ENCODE measurements around the gene SLC8A2.

Gene SLC8A2, protein sequence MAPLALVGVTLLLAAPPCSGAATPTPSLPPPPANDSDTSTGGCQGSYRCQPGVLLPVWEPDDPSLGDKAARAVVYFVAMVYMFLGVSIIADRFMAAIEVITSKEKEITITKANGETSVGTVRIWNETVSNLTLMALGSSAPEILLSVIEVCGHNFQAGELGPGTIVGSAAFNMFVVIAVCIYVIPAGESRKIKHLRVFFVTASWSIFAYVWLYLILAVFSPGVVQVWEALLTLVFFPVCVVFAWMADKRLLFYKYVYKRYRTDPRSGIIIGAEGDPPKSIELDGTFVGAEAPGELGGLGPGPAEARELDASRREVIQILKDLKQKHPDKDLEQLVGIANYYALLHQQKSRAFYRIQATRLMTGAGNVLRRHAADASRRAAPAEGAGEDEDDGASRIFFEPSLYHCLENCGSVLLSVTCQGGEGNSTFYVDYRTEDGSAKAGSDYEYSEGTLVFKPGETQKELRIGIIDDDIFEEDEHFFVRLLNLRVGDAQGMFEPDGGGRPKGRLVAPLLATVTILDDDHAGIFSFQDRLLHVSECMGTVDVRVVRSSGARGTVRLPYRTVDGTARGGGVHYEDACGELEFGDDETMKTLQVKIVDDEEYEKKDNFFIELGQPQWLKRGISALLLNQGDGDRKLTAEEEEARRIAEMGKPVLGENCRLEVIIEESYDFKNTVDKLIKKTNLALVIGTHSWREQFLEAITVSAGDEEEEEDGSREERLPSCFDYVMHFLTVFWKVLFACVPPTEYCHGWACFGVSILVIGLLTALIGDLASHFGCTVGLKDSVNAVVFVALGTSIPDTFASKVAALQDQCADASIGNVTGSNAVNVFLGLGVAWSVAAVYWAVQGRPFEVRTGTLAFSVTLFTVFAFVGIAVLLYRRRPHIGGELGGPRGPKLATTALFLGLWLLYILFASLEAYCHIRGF

DNA sequence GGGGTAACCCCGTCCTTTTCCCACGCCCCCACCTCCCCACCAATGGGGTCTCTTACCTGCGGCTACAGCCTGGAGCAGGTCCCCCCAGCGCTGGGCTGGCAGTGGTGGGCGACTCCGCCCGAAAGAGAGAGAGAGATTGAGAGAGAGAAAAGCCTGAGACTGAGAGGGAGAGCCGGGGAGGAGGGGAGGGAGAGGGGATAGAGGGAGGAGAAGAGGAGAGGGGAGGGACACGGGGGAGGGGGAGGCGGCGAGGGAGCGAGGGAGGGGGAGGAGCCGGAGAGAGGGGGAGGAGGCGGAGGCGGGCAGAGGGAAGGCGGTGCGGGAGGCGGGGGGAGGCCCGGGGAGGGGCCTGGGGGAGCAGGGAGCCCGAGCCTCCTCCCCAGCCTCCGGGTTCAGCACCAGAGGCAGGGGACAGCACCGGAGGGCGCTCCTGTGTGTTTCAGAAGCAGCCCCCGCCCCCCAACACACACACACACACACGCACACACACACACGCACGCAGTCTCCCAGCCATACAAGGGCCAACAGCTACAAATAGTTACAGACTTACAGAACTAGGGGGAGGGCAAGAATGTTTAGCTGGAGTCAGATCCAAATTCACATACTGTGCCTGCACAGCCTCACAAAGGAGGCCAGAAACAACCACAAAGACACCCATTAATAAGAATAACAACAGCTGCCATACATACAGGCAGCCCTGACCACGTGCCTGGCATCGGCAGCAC lies at the start of gene SLC8A2:
Gene SLC8A2, minus strand, starts transcription at position 161 of the 725 bp plus-strand sequence. CDS start 5,490 bp downstream, outside the sequence.
- peak; percentile 46 for DNase-seq

DNA sequence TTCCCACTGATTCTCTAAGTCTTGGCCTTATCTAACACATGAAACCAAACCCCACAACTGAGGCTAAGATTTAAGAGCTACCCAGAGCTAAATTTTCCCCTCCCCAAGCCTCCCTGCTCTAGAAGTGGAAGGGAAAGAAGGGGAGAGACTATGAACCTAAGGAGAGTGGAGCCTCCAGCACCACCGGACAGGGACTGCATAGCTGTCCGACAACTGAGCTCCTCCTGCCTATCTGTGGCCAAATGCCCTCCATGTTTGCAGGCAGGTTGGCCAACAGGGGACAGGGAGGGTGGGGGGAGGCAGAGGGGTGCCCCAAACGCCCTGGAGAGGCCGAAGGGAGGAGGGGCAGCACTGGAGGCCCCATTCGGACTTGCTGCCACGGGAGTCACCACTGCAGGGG lies 49.1 kb upstream of the SLC8A2 start:
- no peak for DNase-seq

DNA sequence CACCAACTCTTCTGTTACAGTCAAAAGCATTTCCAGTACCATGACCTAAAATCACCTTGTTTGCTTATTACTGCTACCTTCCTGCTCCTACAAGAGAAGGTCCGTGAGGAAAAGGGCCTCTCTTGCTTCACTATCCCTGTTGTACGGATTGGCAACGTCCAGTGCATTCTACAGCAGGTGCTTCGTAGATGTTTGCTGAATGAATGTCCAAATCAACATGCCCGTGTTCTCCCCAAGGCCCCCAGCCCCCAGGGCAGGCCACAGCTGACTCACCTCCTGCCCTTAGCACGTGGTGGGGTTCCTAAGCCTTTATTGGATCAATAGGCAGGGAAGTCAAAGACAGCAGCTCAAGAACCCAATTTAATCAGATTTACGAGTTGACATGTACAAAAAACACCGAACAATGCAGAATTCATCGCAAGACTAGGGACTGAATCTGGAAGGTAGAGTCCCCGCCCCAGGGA lies 48.7 kb upstream of the SLC8A2 start:
- DNase-seq = no peak

DNA sequence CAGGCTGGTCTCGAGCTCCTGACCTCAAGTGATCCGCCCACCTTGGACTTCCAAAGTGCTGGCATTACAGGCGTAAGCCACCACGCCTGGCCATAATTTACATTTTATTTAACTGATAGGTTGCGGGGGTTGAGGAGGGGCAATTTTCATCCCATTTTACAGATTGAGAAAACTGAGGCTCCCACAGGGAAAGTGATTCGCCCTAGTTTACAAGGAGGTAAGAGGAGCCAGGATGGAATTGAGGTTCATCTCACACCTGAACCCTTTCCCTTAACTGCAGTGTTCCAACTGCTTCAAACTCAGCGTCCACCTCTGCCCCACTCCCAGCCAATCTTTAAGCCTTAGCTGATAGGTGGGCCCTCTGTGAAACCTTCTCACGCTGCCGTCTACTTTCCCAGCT lies 47.2 kb upstream of the SLC8A2 start:
- DNase-seq = no peak

DNA sequence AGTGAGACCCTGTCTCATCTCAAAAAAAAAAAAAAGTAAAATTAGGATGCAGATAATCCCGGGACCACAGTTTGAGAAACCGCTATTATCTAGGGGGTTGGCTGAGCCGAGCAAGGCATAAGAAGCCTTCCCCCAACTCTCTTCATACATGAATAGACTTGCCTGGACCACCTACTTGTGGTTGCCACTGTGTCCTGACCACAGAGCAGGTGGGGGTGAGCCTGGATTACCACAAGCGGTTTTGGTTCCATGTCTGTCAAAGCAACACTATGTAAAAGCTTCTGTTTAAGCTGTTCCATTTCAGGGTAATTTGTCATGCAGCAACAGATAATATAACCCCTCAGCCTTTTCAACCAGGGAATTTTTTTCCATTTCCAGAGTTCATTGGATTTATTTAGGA lies 46.4 kb upstream of the SLC8A2 start:
- DNase-seq = peak; percentile 50

DNA sequence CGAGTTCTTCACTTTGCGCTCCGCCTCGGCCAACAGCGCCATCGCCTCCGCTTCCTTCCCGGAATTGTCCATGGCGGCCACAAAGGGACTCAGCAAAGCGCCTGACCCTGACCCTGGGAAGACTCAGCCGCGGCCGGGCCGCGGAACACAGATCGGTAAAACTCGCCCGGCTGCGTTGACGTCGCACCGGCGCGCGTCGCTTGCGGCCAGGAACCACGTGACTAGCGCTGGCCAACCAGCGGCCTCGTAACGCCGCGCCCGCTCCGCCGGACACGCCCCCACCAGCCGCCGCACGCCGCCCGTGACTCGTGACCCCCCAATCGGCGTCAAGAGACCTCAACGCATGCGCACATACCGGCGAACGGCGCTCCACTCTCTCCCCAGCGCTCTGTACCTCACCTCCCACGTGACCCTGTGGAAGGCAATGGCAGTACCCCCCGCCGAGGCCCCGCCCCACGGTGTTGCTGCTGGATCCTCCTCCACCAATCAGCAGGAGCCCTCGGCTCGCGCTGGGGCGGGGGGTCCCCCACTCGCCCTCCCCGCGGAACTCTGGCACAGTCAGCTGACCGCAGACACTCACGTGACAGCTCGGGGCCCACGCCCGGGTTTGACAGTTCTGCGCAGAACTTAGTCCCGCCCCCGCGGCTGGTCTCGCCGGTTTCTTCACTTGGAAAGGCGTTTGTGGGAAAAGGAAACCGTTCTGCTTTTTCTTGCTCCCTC lies 43.3 kb upstream of the SLC8A2 start, which contains the start of gene NAPA:
Gene NAPA, minus strand, starts transcription at position 195 of the 720 bp plus-strand sequence. Its CDS starts 123 bp downstream, at position 72.
- DNase-seq = peak; percentile 100

DNA sequence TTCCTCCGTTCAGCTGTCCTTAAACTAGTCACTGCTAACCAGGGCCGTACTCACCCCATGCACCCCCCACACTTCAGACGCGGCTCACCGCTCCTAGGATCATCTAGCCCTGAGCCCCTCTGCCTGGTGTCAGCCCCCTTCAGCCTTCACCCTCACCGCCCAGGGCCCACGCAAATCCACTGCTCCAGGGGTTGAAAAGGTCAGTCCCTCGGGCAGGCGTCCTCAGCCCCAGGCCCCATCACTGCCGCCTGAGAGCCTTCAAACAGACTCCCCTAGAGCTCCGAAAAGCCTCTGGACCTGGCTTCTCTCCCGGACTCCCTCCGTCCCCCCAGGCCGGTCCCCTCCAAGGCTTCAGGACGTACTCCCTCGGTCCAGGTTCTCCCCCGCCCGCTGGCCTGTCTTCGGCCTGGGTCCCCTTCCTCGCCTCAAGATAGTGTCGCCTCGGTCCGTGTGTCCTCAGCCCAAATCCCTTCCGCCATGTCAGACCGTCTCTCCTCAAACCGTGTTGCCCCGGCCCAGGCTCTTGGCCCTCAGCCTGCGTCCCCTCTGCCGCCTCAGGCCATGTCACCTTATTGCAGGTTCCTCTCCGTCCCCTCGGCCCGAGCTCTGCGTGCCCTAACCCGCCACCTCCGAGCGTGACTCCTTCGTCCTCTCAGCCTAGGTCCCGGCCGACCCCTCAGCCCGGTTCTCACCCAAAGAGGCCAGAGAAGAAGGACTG lies 42.6 kb upstream of the SLC8A2 start:
- DNase-seq = no peak

DNA sequence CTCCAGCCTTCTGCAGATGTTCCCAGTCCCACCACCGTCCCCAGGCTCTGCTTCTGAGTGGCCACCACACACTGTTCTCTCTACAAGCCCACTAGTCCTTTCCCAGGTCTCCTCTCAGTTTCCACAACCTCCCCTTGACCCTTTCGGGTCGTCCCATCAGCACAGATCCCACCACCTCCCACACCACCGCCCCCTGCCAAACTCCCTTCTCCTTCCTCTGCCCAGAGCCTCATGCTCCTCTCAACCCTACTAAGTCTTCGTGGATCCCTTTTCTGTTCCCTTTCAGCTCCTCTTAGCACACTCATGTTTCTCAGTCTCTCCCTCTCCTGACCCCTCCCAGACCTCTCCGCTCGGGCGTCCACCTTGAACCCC lies 41.2 kb upstream of the SLC8A2 start:
- DNase-seq = no peak

DNA sequence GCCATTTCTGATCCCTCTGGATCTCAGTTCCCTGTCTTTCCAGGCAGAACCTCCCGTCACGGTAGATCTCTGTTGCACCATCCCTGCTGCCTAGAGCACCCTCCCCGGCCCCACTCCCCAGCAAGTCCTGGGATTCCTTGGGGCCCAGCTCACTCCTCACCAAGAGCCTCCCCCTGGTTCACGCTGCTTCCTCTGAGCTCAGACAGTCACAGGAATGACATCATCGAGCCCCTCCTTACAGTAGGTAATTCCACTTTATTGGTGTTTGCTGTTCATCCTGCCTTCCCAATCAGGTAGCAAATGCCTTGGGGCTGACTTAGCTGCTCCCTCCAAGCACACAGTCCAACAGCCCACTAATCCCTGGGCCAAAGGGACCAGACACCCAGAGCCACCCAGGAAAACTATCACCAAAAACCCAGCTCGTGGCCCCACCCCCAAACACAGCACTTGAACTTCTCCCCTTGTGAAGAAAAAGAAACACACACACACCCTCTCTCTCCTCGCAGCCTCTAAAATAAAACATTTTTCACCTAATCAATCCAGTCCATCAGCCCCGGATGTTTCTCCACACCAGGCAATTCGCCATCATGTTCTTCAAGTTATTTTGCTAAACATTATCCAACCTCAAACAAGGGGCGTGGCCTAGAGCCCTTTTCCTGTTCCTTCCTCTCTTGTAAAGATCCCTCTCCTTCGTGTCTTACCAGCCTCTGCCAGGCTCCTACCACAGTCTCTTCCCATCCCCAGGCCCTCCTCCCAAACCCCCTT lies 40.7 kb upstream of the SLC8A2 start:
- no peak for DNase-seq

DNA sequence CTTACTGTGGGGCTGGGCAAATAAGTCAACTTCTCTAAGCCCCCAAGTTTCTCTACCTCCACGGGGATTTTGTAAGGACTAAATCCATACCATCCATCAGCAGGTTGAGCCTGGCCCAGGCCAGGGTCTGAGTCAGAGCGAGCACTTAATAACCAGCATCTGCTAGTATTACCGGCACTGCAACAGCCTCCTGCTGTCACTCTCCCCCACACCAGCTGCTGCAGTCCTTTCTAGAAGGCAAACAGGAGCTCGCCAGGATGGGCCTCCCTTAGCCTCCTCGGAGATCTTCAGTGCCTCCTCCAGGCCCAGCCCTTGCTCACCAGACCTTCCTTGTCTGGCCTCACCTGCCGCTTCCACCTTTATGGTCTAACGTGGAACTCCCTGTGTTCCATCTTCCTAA lies 40.0 kb upstream of the SLC8A2 start:
- DNase-seq = no peak

DNA sequence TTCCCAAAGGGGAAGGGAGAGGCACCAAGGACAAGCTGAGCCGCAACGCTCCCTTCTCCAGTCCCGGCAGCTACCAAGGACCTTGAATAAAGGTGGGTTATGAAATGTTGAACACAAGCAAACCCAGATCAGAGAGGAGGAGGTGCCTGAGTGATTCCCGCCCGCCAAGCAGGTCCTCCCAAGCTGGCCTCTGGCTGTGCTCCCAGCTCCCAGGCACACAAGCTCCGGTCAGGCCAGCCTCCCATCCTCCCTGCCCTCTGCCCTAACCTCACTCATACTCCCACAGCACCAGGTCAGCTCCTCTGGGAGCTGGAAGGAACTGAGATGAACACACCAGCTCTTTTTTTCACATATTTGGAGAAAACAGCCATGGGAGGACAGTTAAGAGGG lies 39.4 kb upstream of the SLC8A2 start:
- DNase-seq = no peak

DNA sequence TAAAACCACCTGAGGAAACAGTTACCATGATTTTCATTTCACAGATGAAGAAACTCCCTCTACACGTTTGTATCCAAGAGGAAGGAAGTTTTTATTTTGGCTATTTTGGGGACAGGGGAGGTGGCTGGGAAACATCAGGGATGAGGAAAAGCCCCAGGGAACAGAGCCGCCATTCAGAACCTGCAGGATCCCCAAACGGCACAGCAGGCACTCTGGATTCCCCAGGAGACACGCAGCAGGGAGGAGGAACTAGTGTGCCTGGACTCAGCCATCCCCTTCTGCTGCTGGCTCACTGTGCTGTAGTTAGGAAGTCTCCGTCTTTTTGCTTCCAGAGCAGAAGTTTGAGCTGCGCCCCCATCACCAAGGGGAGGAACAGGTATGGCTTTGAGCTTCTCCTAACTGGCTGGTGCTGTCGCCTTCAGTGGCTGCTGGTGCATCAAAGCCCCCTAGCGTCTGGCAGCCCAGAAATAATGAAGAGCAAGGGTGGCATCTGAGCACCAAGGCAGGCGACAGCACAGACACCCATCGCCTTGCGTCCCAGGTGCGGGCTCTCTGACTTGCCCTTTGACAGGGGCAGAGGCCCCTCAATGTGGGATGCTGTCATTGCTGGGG lies 38.9 kb upstream of the SLC8A2 start:
- no peak for DNase-seq

DNA sequence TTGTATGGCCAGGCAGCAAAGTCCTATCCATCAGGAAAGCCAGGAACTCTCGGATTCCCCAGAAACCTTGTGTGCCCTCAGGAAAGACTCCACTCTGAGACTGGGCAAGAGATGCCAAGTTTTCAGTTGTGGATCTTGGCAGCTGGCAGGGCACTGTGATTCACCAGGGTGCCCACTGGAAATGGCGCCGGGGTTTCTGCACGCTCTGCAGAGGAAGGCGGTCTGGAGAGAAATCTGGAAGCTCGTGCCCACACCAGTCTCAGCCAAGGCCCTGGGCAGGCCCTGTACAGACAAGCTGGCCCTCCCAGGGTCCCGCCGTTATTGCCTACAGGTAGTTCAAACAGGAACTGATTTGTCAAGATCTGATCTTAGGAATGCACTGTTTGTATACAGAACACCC lies 38.3 kb upstream of the SLC8A2 start:
- no peak for DNase-seq

DNA sequence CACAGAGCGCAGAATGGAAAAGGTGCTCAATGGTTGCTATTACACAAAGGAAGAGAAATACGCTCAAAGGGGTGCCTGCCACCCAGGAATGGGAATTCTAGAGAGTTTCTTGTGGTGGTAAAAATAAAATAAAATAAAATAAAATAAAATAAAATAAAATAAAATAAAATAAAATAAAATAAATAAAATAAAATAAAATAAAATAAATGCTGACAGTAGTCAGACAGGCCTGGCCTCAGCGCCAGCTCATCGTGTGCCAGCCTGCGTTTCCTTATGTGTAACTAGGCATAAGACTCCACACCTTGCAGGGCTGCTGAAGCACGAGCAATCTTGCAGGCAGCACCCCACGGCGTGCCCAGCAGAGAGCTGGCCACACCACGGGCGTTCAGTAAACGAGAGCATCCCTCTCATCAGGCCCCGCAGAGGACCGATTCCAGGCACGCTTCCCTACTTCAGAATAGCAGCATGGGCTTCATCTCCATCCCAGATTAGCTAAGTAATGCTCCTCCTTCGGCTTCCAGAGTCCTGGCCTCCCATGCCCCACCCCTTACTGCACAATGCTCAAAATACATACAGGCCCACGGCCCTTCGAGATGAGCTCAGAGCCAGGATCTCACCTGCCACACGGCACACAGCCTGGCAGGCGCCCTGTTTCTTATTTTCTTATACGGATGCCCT lies 37.6 kb upstream of the SLC8A2 start:
- no peak for DNase-seq

DNA sequence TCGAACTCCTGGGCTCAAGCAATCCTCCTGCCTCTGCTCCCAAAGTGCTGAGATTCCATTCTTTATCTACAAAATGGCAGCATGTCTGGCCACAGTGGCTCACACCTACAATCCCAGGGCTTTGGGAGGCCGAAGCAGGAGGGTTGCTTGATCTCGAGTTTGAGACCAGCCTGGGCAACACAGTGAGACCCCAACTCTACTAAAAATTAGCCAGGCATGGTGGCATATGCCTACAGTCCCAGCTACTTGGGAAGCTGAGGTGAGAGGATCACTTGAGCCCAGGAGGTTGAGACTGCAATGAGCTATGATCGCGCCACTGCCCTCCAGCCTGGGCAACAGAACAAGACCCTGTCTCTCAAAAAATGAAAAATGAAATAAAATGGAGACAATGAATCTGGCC lies 37.0 kb upstream of the SLC8A2 start:
- no peak for DNase-seq

DNA sequence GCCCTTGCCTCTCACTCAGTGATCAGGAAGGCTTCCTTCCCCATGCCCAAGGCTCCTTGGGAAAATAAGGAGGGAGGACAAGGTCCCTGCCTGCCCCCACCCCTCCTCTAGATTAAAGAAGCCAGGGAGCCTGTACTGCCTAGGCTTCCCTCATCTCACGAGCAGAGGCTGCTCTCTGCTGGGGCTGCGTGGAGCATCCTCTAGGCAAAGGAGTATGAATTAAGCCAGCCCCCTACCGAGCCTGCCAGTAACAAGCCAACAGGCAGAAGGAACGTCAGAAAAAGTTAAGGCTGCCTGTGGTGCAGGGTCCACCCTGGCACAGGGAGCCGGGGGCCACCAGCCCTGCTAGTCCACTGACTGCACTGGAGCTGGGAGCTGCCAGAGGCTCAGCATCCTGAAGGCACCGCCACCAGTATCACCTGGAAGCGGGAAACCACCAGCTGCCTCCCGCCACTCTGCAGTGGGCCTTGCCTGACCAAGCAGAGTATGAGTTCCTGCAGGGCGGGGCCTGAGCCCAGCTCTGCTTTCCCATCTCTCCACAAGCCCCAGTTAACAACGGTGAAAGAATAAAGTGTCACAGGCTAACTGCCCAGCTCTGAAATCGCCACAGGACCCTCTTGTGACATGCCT lies 36.3 kb upstream of the SLC8A2 start:
- DNase-seq = no peak

DNA sequence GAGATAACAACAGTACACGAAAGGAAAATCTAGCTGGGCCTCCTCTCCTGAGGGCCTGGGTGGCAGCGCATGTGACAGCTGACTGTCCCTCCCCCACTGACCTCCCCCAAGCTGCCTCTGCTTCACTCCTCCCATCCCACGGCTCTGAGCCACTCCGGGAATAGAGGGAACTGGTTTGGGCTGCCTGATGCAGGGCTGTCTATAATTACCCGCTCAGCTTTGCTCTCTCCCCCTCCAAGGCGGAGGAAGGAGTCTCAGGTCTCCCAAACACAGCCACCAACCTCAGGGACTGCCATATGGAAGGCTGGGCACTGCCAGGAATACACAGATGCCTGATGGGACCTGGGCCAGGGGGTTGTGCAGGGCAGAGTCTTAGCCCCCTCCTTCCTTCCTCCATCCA lies 35.3 kb upstream of the SLC8A2 start:
- no peak for DNase-seq

DNA sequence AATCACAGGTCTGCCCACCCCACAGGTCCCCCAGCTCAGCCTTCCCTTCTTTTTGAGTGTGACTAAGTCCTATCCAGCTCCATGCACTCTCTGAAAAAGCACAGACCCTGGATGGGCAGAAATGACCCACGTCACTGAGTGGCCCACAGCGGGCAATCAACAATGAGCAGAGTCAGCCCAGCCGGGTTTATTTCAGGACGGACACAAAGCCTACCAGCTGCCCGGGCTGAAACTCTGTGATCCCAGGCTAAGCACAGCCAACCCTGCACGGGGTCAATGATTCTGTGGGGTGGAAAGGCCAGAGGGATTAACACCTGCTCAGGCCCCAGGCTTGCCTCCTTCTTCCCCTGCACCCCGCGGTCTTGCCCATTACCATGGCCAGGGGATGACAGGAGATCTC lies 34.8 kb upstream of the SLC8A2 start:
- DNase-seq = no peak

DNA sequence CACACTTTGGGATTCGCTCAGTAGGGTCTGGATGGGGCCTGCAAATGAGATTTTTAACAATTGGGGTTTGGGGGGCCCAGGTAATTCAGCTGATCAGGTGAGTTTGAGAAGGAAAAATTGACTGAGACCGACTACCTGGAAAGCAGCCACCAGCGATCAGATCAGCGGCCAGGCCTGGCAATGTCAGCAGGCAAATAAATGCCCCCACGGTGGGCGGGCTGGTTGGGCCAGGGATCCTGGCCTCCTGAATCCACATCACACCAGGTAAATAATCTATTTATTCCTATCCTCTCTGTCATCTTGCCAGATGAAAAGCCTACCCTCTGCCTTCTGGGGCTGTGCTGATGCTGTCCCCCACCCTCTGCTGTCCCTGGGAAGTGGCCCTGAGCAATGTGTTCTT lies 33.8 kb upstream of the SLC8A2 start:
- DNase-seq = no peak

DNA sequence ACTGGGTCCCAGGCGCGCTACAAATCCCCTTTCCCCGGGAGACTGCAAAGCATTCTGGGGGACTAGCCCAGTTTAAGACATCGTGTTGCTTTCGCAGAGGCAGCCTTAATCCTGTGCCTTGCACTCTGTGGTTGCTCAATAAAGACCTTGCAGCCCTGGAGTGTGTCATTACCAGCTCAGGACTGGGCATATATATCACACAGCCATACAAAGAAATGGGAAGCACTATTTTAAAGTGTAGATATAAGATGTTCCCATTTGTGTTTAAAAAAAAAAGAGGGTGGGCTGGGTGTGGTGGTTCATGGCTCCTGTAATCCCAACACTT lies 32.1 kb upstream of the SLC8A2 start:
- no peak for DNase-seq
